GM12891 (cell line): ENCODE data around the gene CILP2.

Experiments used
- DNase-seq: peaks from one replicate; pipeline ENCODE4 v3.0.0; 2011; ENCODE audit warnings: low spot score; ENCODE audit not compliant: insufficient read length
- FAIRE-seq: peaks from 2 replicates; lab custom pipeline; 2011; peaks lifted over from hg19 to GRCh38; lab: Jason Lieb, UNC
- PAX5 ChIP-seq: IDR thresholded peaks from 2 replicates; pipeline ENCODE4 v1.6.1; 2011; ENCODE audit warnings: low read length, moderate library complexity, mild to moderate bottlenecking; ENCODE audit not compliant: insufficient read depth, severe bottlenecking
- POLR2A ChIP-seq: IDR thresholded peaks from 2 replicates; pipeline ENCODE4 v1.6.1; 2011; ENCODE audit warnings: low read depth, low read length, control low read depth
- POLR2AphosphoS5 ChIP-seq: IDR thresholded peaks from 2 replicates; pipeline ENCODE4 v1.6.1; 2011; ENCODE audit warnings: low read depth, low read length, control low read depth
- POU2F2 ChIP-seq: IDR thresholded peaks from 2 replicates; pipeline ENCODE4 v1.6.1; 2011; ENCODE audit warnings: low read depth, mild to moderate bottlenecking, control low read depth, low read length, moderate library complexity
- SPI1 ChIP-seq: IDR thresholded peaks from 2 replicates; pipeline ENCODE4 v1.6.1; 2011; ENCODE audit warnings: low read depth, low read length, control low read depth
- TAF1 ChIP-seq: IDR thresholded peaks from 2 replicates; pipeline ENCODE4 v1.6.1; 2011; ENCODE audit warnings: low read depth, low read length, control low read depth

Gene CILP2

DNA sequence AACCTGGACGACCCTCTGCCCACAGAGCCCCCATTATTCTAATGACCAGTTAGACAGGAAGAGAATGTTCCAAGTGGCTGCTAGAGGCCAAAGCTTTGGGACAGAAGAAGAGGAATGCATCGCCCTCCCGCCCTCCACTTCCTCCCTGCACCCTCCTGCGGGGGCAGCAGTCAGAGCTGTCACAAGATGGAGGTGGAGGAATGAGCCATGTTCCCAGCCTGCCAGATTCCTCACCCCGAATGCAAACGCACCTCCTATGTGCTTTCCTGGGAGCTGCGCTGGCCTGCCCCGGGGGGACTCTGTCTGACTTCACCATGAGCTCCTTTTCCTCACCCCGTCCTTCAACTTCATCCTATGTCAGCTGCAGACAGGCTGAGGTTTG is 7.7 kb upstream of the CILP2 start:
- FAIRE-seq: no peak
- no peak for DNase-seq
- TF ChIP-seq TAF1 (no peak), POU2F2 (no peak), POLR2A (no peak), PAX5 (no peak), SPI1 (no peak)

DNA sequence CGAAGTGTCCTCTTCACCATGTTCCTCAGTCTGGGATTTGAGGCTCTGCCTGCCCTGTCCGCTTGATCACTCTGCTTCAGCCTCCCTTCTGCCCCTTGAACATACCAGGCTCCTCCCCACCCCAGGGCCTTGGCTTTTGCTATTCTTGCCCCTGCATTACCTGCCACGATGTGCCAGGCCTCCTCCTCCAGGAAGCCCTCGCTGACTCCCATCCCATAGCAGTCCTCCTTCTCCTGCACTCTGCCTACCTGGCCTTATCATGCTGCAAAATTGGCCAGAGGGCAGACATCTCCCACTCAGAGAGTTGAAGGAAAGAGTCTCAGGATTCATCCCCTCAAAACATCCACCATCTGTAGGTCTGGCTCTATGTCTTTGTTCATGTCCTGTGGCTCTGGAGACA is 7.2 kb upstream of the CILP2 start:
- no peak for DNase-seq
- no peak for FAIRE-seq
- TF ChIP-seq POU2F2: no peak
- TF ChIP-seq SPI1: no peak
- TF ChIP-seq POLR2AphosphoS5: no peak
- TF ChIP-seq TAF1: no peak
- no peak for TF ChIP-seq POLR2A
- no peak for TF ChIP-seq PAX5

- 0 out of 2 replicates have a peak, but pooled peaks have one; percentile 9 for TF ChIP-seq POLR2A
- TF ChIP-seq SPI1: no peak
- FAIRE-seq (peak; percentile 87), DNase-seq (peak; percentile 87)
These were observed 5.9 kb upstream of the CILP2 start for GRCh38 chr19:19531951-19532805.

DNA sequence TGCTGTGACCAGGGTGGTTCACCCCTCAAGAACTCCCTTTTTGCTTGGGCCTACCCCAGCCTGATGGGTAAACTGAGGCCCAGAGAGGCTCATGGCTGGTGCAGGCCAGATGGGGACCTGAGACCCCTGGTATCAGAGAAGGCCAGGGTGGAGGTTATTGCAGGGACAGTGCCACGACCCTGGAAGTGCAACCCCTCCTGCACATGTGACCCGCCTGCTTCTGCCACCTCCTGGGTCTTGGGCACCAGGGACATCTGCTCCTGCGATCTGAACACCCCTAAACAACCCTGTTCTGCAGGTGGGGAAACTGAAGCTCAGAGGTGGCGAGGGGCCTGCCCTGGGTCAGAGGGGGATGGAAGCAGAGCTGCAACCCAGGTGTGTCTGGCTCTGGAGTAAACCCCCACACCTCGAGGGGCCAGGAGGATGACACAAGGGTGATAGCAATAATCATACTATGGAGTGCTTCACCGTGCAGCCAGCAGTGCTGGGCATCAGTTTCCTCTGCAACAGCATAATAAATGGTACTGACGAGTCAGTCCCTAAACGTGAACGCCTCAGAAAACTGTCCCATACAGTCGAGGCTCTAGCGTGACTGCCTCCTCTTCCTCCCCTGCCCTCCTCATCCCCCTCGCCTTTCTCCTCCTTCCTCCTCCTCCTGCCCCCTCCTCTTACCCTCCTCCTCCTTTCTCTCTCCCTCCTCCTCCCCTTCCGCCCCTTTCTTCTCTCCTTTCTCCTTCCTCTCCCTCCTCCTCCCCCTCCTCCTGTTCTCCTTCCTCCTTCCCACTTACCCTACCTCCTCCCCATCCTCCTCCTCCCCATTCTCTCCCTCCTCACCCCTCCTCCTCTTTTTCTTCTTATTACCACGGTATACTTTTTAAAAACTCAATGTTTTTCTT is 5.0 kb upstream of the CILP2 start:
- TF ChIP-seq POLR2AphosphoS5: no peak
- no peak for TF ChIP-seq SPI1
- no peak for TF ChIP-seq POU2F2
- no peak for DNase-seq
- no peak for FAIRE-seq

DNA sequence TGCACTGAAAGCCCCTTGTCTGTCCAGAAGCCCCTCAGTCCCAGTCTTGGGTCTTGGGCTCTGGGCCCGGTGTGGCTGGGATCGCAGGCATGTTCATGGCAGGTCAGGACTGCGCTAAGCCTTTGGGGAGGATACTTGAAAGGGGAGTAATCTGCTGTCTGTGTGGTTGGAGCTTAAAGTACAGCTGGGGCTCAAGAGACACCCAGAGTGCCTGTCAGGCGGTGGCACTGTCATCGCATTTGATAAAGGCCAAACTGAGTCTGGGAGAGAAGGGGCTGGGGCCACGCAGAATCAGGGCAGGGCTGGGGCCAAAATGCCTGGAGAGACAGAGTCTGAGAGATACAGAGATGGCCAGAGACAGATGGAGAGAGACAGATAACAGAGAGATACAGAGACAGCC is 4.2 kb upstream of the CILP2 start:
- TF ChIP-seq PAX5: no peak
- no peak for TF ChIP-seq POLR2AphosphoS5
- TF ChIP-seq TAF1: no peak
- no peak for TF ChIP-seq POLR2A
- TF ChIP-seq POU2F2: no peak
- TF ChIP-seq SPI1: no peak
- DNase-seq (no peak), FAIRE-seq (no peak)

- FAIRE-seq (no peak), DNase-seq (no peak)
- TF ChIP-seq POLR2A (no peak), POLR2AphosphoS5 (no peak), POU2F2 (no peak), SPI1 (no peak), PAX5 (no peak), TAF1 (no peak)
These were observed 3.4 kb upstream of the CILP2 start for GRCh38 chr19:19534556-19535265.

DNA sequence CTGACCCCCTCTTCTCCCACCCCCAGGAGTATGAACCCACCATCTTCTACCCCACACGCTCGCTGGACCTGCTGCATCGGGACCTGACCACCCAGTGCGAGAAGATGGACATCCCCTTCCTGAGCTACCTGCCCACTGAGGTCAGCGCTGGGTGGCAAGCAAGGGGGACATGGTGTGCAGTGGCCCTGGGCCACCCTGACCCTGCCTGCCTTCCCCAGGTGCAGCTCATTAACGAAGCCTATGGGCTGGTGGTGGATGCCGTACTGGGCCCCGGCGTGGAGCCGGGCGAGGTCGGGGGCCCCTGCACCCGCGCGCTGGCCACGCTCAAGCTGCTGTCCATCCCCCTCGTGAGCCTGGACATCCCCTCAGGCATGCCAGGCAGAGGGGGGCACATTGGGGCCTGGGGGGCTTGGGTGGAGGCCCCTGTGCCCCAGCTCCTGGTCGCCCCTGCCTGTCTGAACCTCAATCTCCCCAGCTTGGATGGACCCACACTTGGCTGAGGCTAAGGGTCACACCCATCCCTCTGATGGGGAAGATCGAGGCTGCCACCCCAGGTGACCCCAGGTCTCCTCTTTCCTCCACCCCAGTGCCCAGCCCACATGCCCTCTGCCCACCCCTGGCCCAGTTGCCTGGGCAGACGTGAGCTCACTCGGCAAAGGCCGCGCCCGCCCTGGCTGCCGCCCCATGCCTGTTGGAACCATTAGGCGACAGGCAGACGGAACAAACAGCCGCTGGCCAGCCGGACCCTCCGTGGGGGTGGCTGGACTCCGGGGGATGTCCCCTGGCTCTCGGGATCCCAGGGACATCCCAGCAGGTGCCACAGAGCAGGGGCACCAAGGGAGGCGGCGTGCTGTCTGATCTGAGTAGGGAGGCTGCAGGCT is 2.5 kb upstream of the CILP2 start:
- DNase-seq (no peak), FAIRE-seq (no peak)
- no peak for TF ChIP-seq SPI1

GRCh38 chr19:19537075-19538048 is 703 bp upstream of the CILP2 start:
- FAIRE-seq (no peak), DNase-seq (no peak)
- TF ChIP-seq PAX5 (no peak), SPI1 (no peak), TAF1 (no peak), POLR2AphosphoS5 (no peak), POU2F2 (no peak), POLR2A (no peak)
